DND-41 (cell line): ENCODE results near the gene STAC.

Experiments
- ATAC-seq: fragments of 200-7000 bp; cut with Tn5 transposase; 3 replicates; pipeline ENCODE4 v1.9.1; 2021; ENCODE audit warnings: low read depth; ENCODE audit not compliant: insufficient read depth
- DNase-seq: peaks from one replicate; pipeline ENCODE4 v3.0.0-alpha.2; 2020
- H2AFZ ChIP-seq: 2 replicates; pipeline ENCODE4 v1.6.0; 2012; ENCODE audit warnings: low read depth, low read length
- H3K27ac ChIP-seq: 2 replicates; pipeline ENCODE4 v1.5.1; 2012; ENCODE audit warnings: low read length, inconsistent platforms
- H3K27me3 ChIP-seq: fragments of 200-600 bp; sonication (generic); 2 replicates; pipeline ENCODE4 v1.6.0; 2012; ENCODE audit warnings: low read length, mild to moderate bottlenecking, inconsistent platforms; ENCODE audit not compliant: insufficient read depth, poor library complexity
- H3K36me3 ChIP-seq: 2 replicates; pipeline ENCODE4 v1.5.1; 2012; ENCODE audit warnings: low read length, inconsistent platforms; ENCODE audit not compliant: insufficient read depth
- H3K4me1 ChIP-seq: 2 replicates; pipeline ENCODE4 v1.5.1; 2012; ENCODE audit warnings: mild to moderate bottlenecking, low read length; ENCODE audit not compliant: insufficient read depth
- H3K4me2 ChIP-seq: 2 replicates; pipeline ENCODE4 v1.6.0; 2012; ENCODE audit warnings: mild to moderate bottlenecking, moderate library complexity, low read length, inconsistent platforms; ENCODE audit not compliant: insufficient read depth
- H3K4me3 ChIP-seq, 2 experiments: fragments of 200-600 bp in 1 of 2; shearing (Covaris generic) in 1 of 2; 2 replicates each; pipeline ENCODE4 v1.5.1; 2012 to 2016; ENCODE audit warnings: inconsistent platforms in 2 of 2, low read length in 2 of 2, mild to moderate bottlenecking in 2 of 2, low read depth in 1 of 2, moderate library complexity in 1 of 2
- H3K79me2 ChIP-seq: 2 replicates; pipeline ENCODE4 v1.6.0; 2012; ENCODE audit warnings: low read length, inconsistent platforms; ENCODE audit not compliant: insufficient read depth
- H3K9ac ChIP-seq: 2 replicates; pipeline ENCODE4 v1.6.0; 2012; ENCODE audit warnings: low read depth, mild to moderate bottlenecking, inconsistent platforms, low read length, moderate library complexity
- H3K9me3 ChIP-seq: 2 replicates; pipeline ENCODE4 v1.5.1; 2012; ENCODE audit warnings: low read length, moderate library complexity, mild to moderate bottlenecking, inconsistent platforms; ENCODE audit not compliant: insufficient read depth, severe bottlenecking
- H4K20me1 ChIP-seq: 2 replicates; pipeline ENCODE4 v1.6.0; 2012; ENCODE audit warnings: low read length; ENCODE audit not compliant: insufficient read depth
- CTCF ChIP-seq: IDR thresholded peaks from 2 replicates; pipeline ENCODE4 v1.5.1; 2012; ENCODE audit warnings: borderline replicate concordance, low read length, moderate library complexity, mild to moderate bottlenecking; ENCODE audit not compliant: poor library complexity, severe bottlenecking; ENCODE audit errors: extremely low read depth
- EZH2 ChIP-seq: IDR thresholded peaks from 3 replicates; pipeline ENCODE4 v1.6.1; 2012; ENCODE audit warnings: borderline replicate concordance, low read depth, mild to moderate bottlenecking, moderate library complexity, low read length, inconsistent platforms; ENCODE audit not compliant: severe bottlenecking

Gene STAC

GRCh38 chr3:36418296-36418695, 38.0 kb downstream of the STAC start:
- no peak for DNase-seq
- Histone ChIP-seq H3K36me3 (no peaks in the 10 kb centered on the region), H4K20me1 (no peaks in the 10 kb centered on the region), H3K9ac (no peak overlapping the region), H3K27me3 (no peaks in the 10 kb centered on the region), H3K9me3 (no peaks in the 10 kb centered on the region), H2AFZ (no peak overlapping the region), H3K79me2 (no peaks in the 10 kb centered on the region), H3K4me3 (no peak overlapping the region), H3K4me2 (no peak overlapping the region), H3K27ac (no peak overlapping the region), H3K4me1 (no peaks in the 10 kb centered on the region)
- TF ChIP-seq EZH2 = no peak
- TF ChIP-seq CTCF = no peak
- no peak for ATAC-seq

DNA sequence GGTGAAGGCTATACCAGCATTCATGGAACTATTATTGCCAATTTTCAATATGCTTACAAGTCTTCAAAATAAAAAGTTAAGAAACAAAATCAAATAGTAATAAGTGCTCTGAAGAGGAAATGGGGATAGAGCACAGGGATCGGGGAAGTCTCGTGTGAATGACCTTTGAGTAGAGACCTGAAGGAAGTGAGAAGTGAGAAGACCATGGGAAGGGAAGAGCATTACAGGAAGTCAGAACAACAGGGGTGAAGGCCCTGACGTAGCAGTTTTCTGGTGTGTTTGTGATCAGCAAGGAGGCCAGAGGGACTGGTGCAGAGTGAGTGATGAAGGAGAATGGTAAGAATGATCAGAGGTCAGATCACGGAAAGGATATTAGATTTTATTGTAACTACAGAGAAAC, 48.1 kb downstream of the STAC start:
- no peaks in the 10 kb centered on the region for H3K9me3 ChIP-seq
- no peak overlapping the region for H3K4me2 ChIP-seq
- no peak overlapping the region for H3K9ac ChIP-seq
- TF ChIP-seq EZH2 (no peak), CTCF (no peak)
- H3K4me1 ChIP-seq = no peaks in the 10 kb centered on the region
- DNase-seq (no peak), ATAC-seq (no peak)
- H2AFZ ChIP-seq = no peak overlapping the region
- H3K27me3 ChIP-seq = no peaks in the 10 kb centered on the region
- no peaks in the 10 kb centered on the region for H3K79me2 ChIP-seq
- H3K4me3 ChIP-seq = no peak overlapping the region
- H3K27ac ChIP-seq = no peak overlapping the region
- no peaks in the 10 kb centered on the region for H3K36me3 ChIP-seq
- no peaks in the 10 kb centered on the region for H4K20me1 ChIP-seq

- no peaks in the 10 kb centered on the region for H3K9me3 ChIP-seq
- TF ChIP-seq CTCF (no peak), EZH2 (no peak)
- no peaks in the 10 kb centered on the region for H4K20me1 ChIP-seq
- peaks cover 5% of the 10 kb centered on the region for H3K27me3 ChIP-seq
- H3K9ac ChIP-seq = no peak overlapping the region
- H3K4me3 ChIP-seq = no peak overlapping the region
- H3K4me1 ChIP-seq = no peaks in the 10 kb centered on the region
- no peak overlapping the region for H2AFZ ChIP-seq
- H3K4me2 ChIP-seq = no peak overlapping the region
- no peaks in the 10 kb centered on the region for H3K36me3 ChIP-seq
- H3K79me2 ChIP-seq = no peaks in the 10 kb centered on the region
- no peak for ATAC-seq
- H3K27ac ChIP-seq = no peak overlapping the region
- DNase-seq = no peak
Measured at GRCh38 chr3:36429986-36430485, 49.7 kb downstream of the STAC start.

- H3K27ac ChIP-seq = no peak overlapping the region
- ATAC-seq = no peak
Measured at GRCh38 chr3:36433511-36433910, 53.2 kb downstream of the STAC start.

More at GRCh38 chr3:36433511-36433910, 53.2 kb downstream of the STAC start:
- no peak for DNase-seq
- no peak overlapping the region for H2AFZ ChIP-seq
- TF ChIP-seq EZH2 (no peak), CTCF (no peak)
- H3K4me1 ChIP-seq = no peaks in the 10 kb centered on the region
- H3K27me3 ChIP-seq = peaks cover 5% of the 10 kb centered on the region
- no peak overlapping the region for H3K4me3 ChIP-seq
- no peaks in the 10 kb centered on the region for H3K36me3 ChIP-seq
- H4K20me1 ChIP-seq = no peaks in the 10 kb centered on the region
- no peak overlapping the region for H3K9ac ChIP-seq
- H3K4me2 ChIP-seq = no peak overlapping the region
- H3K79me2 ChIP-seq = no peaks in the 10 kb centered on the region
- H3K9me3 ChIP-seq = no peaks in the 10 kb centered on the region
